GM15510 (cell line): Measurements from ENCODE around the gene PPIL6.

ENCODE experiments used
- POLR2A ChIP-seq: IDR thresholded peaks from 3 replicates; pipeline ENCODE4 v1.6.1; 2011; ENCODE audit warnings: borderline replicate concordance; ENCODE audit not compliant: insufficient read length; ENCODE audit errors: extremely low read depth

The PPIL6 gene

GRCh38 chr6:109347779-109348178 is 92.6 kb downstream of the PPIL6 start:
- TF ChIP-seq POLR2A: no peak

GRCh38 chr6:109345986-109346385 is 94.4 kb downstream of the PPIL6 start:
- TF ChIP-seq POLR2A: no peak

GRCh38 chr6:109344226-109344625 is 96.2 kb downstream of the PPIL6 start:
- TF ChIP-seq POLR2A: no peak

- no peak for TF ChIP-seq POLR2A
These were observed 96.9 kb downstream of the PPIL6 start for GRCh38 chr6:109343518-109343917.

- no peak for TF ChIP-seq POLR2A
These were observed 97.5 kb downstream of the PPIL6 start for GRCh38 chr6:109342911-109343310.

- TF ChIP-seq POLR2A: no peak
These were observed 97.9 kb downstream of the PPIL6 start for GRCh38 chr6:109342506-109342905.

- TF ChIP-seq POLR2A: no peak
These were observed 99.6 kb downstream of the PPIL6 start for GRCh38 chr6:109340811-109341210.
